Measurements from ENCODE around the gene SPTBN1.

SPTBN1 gene

GRCh38 chr2:54429811-54430551 lies 26.1 kb upstream of the SPTBN1 start:
- no CpG with 5 or more reads among the region's 13 CpGs for WGBS, 2 donors (ENCODE audit: extremely low coverage in 2 of 2, insufficient read length in 2 of 2, insufficient replicate concordance in 1 of 2)
- H3K27ac ChIP-seq (replicated peaks; ENCODE audit: low read length) = no peak overlapping the region

GRCh38 chr2:54430649-54431048 lies 25.5 kb upstream of the SPTBN1 start:
- Histone ChIP-seq H3K4me2 (ENCODE audit: insufficient read depth, low read length, poor library complexity, severe bottlenecking) (no peak overlapping the region), H3K4ac (ENCODE audit: low read length) (no peak overlapping the region), H3K36me3 (replicated peaks in 1 of 2; ENCODE audit: control insufficient read depth in 2 of 2, insufficient read depth in 2 of 2, low read length in 2 of 2) (no peaks in the 10 kb centered on the region), H3K14ac (ENCODE audit: low read length) (no peak overlapping the region), H3K23ac (ENCODE audit: low read depth, low read length, poor library complexity) (no peak overlapping the region), H4K91ac (ENCODE audit: low read depth, low read length, poor library complexity) (no peak overlapping the region), H3K9me3 (replicated peaks in 1 of 2; ENCODE audit: control insufficient read depth in 2 of 2, insufficient read depth in 1 of 2, low read depth in 1 of 2, low read length in 2 of 2) (peaks cover 0 to 1% of the 10 kb centered on the region in 2 donors), H3K27ac (replicated peaks; ENCODE audit: low read length) (no peak overlapping the region), H3K18ac (ENCODE audit: low read length) (no peak overlapping the region), H2BK120ac (ENCODE audit: low read depth, low read length) (no peak overlapping the region), H2AFZ (ENCODE audit: low read length) (no peak overlapping the region), H4K8ac (ENCODE audit: low read depth, low read length) (no peak overlapping the region), H3K4me1 (ENCODE audit: control insufficient read depth in 2 of 2, insufficient read depth in 1 of 2, low read depth in 1 of 2, low read length in 2 of 2) (peaks cover 2% of the 10 kb centered on the region in 2 donors), H2BK12ac (ENCODE audit: low read length) (no peak overlapping the region), H2BK15ac (ENCODE audit: low read length) (no peak overlapping the region), H3K4me3 (ENCODE audit: low read length in 2 of 2) (no peak overlapping the region), H2AK5ac (ENCODE audit: low read depth, low read length) (no peak overlapping the region), H3K79me1 (ENCODE audit: low read depth, low read length) (no peaks in the 10 kb centered on the region), H3K9ac (ENCODE audit: low read depth, low read length, poor library complexity) (no peak overlapping the region), H3K27me3 (ENCODE audit: control insufficient read depth in 3 of 3, insufficient read depth in 3 of 3, low read depth in 1 of 3, low read length in 3 of 3) (no peaks in the 10 kb centered on the region), H2BK5ac (ENCODE audit: low read length) (no peak overlapping the region)
- DNase-seq (ENCODE audit: low spot score) = no peak
- WGBS, 2 donors (ENCODE audit: extremely low coverage in 2 of 2, insufficient read length in 2 of 2, insufficient replicate concordance in 1 of 2) = no CpG with 5 or more reads among the region's 5 CpGs

More at GRCh38 chr2:54429811-54430551, 26.1 kb upstream of the SPTBN1 start:
- H4K8ac ChIP-seq (ENCODE audit: low read depth, low read length) = no peak overlapping the region
- no peak overlapping the region for H3K18ac ChIP-seq (ENCODE audit: low read length)
- H2BK5ac ChIP-seq (ENCODE audit: low read length) = no peak overlapping the region
- peaks cover 2% of the 10 kb centered on the region in 2 donors for H3K4me1 ChIP-seq (ENCODE audit: control insufficient read depth in 2 of 2, insufficient read depth in 1 of 2, low read depth in 1 of 2, low read length in 2 of 2)
- H2AFZ ChIP-seq (ENCODE audit: low read length) = peak overlapping the region; percentile 18
- no peak overlapping the region for H2BK12ac ChIP-seq (ENCODE audit: low read length)
- H3K23ac ChIP-seq (ENCODE audit: low read depth, low read length, poor library complexity) = no peak overlapping the region
- no peak overlapping the region for H3K4me2 ChIP-seq (ENCODE audit: insufficient read depth, low read length, poor library complexity, severe bottlenecking)
- no peak overlapping the region for H3K9ac ChIP-seq (ENCODE audit: low read depth, low read length, poor library complexity)
- H3K9me3 ChIP-seq (replicated peaks in 1 of 2; ENCODE audit: control insufficient read depth in 2 of 2, insufficient read depth in 1 of 2, low read depth in 1 of 2, low read length in 2 of 2) = peaks cover 0 to 1% of the 10 kb centered on the region in 2 donors
- no peak overlapping the region for H4K91ac ChIP-seq (ENCODE audit: low read depth, low read length, poor library complexity)
- no peak overlapping the region for H3K14ac ChIP-seq (ENCODE audit: low read length)
- H3K4me3 ChIP-seq (ENCODE audit: low read length in 2 of 2) = no peak overlapping the region
- no peak overlapping the region for H3K4ac ChIP-seq (ENCODE audit: low read length)
- H3K36me3 ChIP-seq (replicated peaks in 1 of 2; ENCODE audit: control insufficient read depth in 2 of 2, insufficient read depth in 2 of 2, low read length in 2 of 2) = no peaks in the 10 kb centered on the region
- no peaks in the 10 kb centered on the region for H3K27me3 ChIP-seq (ENCODE audit: control insufficient read depth in 3 of 3, insufficient read depth in 3 of 3, low read depth in 1 of 3, low read length in 3 of 3)
- no peak overlapping the region for H2AK5ac ChIP-seq (ENCODE audit: low read depth, low read length)
- no peak overlapping the region for H2BK15ac ChIP-seq (ENCODE audit: low read length)
- H2BK120ac ChIP-seq (ENCODE audit: low read depth, low read length) = no peak overlapping the region
- H3K79me1 ChIP-seq (ENCODE audit: low read depth, low read length) = no peaks in the 10 kb centered on the region
- DNase-seq (ENCODE audit: low spot score) = no peak

- Histone ChIP-seq H3K18ac (ENCODE audit: low read length) (no peak overlapping the region), H3K23ac (ENCODE audit: low read depth, low read length, poor library complexity) (no peak overlapping the region), H2BK120ac (ENCODE audit: low read depth, low read length) (no peak overlapping the region), H3K27me3 (ENCODE audit: control insufficient read depth in 3 of 3, insufficient read depth in 3 of 3, low read depth in 1 of 3, low read length in 3 of 3) (no peaks in the 10 kb centered on the region), H3K4me1 (ENCODE audit: control insufficient read depth in 2 of 2, insufficient read depth in 1 of 2, low read depth in 1 of 2, low read length in 2 of 2) (peaks cover 2% of the 10 kb centered on the region in 2 donors), H3K4me3 (ENCODE audit: low read length in 2 of 2) (no peak overlapping the region), H2BK15ac (ENCODE audit: low read length) (no peak overlapping the region), H4K91ac (ENCODE audit: low read depth, low read length, poor library complexity) (no peak overlapping the region), H2BK12ac (ENCODE audit: low read length) (no peak overlapping the region), H3K9me3 (replicated peaks in 1 of 2; ENCODE audit: control insufficient read depth in 2 of 2, insufficient read depth in 1 of 2, low read depth in 1 of 2, low read length in 2 of 2) (peaks cover 0 to 1% of the 10 kb centered on the region in 2 donors), H3K9ac (ENCODE audit: low read depth, low read length, poor library complexity) (no peak overlapping the region), H3K79me1 (ENCODE audit: low read depth, low read length) (no peaks in the 10 kb centered on the region), H2BK5ac (ENCODE audit: low read length) (no peak overlapping the region), H2AFZ (ENCODE audit: low read length) (peak overlapping the region; percentile 53), H4K8ac (ENCODE audit: low read depth, low read length) (no peak overlapping the region), H3K14ac (ENCODE audit: low read length) (no peak overlapping the region), H3K36me3 (replicated peaks in 1 of 2; ENCODE audit: control insufficient read depth in 2 of 2, insufficient read depth in 2 of 2, low read length in 2 of 2) (no peaks in the 10 kb centered on the region), H2AK5ac (ENCODE audit: low read depth, low read length) (no peak overlapping the region), H3K4ac (ENCODE audit: low read length) (no peak overlapping the region), H3K27ac (replicated peaks; ENCODE audit: low read length) (no peak overlapping the region), H3K4me2 (ENCODE audit: insufficient read depth, low read length, poor library complexity, severe bottlenecking) (no peak overlapping the region)
- WGBS, 2 donors (ENCODE audit: extremely low coverage in 2 of 2, insufficient read length in 2 of 2, insufficient replicate concordance in 1 of 2) = no CpG with 5 or more reads among the region's 4 CpGs
- no peak for DNase-seq (ENCODE audit: low spot score)
Measured at GRCh38 chr2:54432251-54433015, 23.7 kb upstream of the SPTBN1 start.

- Histone ChIP-seq H2AFZ (ENCODE audit: low read length) (no peak overlapping the region), H4K8ac (ENCODE audit: low read depth, low read length) (no peak overlapping the region), H3K79me1 (ENCODE audit: low read depth, low read length) (no peaks in the 10 kb centered on the region), H3K18ac (ENCODE audit: low read length) (no peak overlapping the region), H3K27ac (replicated peaks; ENCODE audit: low read length) (no peak overlapping the region), H3K4me1 (ENCODE audit: control insufficient read depth in 2 of 2, insufficient read depth in 1 of 2, low read depth in 1 of 2, low read length in 2 of 2) (peaks cover 2% of the 10 kb centered on the region in 2 donors), H2BK12ac (ENCODE audit: low read length) (no peak overlapping the region), H3K4me3 (ENCODE audit: low read length in 2 of 2) (no peak overlapping the region), H4K91ac (ENCODE audit: low read depth, low read length, poor library complexity) (no peak overlapping the region), H3K27me3 (ENCODE audit: control insufficient read depth in 3 of 3, insufficient read depth in 3 of 3, low read depth in 1 of 3, low read length in 3 of 3) (no peaks in the 10 kb centered on the region), H3K36me3 (replicated peaks in 1 of 2; ENCODE audit: control insufficient read depth in 2 of 2, insufficient read depth in 2 of 2, low read length in 2 of 2) (no peaks in the 10 kb centered on the region), H2BK15ac (ENCODE audit: low read length) (no peak overlapping the region), H2BK5ac (ENCODE audit: low read length) (no peak overlapping the region), H3K4ac (ENCODE audit: low read length) (no peak overlapping the region), H2BK120ac (ENCODE audit: low read depth, low read length) (no peak overlapping the region), H3K9ac (ENCODE audit: low read depth, low read length, poor library complexity) (no peak overlapping the region), H3K9me3 (replicated peaks in 1 of 2; ENCODE audit: control insufficient read depth in 2 of 2, insufficient read depth in 1 of 2, low read depth in 1 of 2, low read length in 2 of 2) (peaks cover 0 to 1% of the 10 kb centered on the region in 2 donors), H3K4me2 (ENCODE audit: insufficient read depth, low read length, poor library complexity, severe bottlenecking) (no peak overlapping the region), H3K23ac (ENCODE audit: low read depth, low read length, poor library complexity) (no peak overlapping the region), H2AK5ac (ENCODE audit: low read depth, low read length) (no peak overlapping the region), H3K14ac (ENCODE audit: low read length) (no peak overlapping the region)
- no peak for DNase-seq (ENCODE audit: low spot score)
- WGBS, 2 donors (ENCODE audit: extremely low coverage in 2 of 2, insufficient read length in 2 of 2, insufficient replicate concordance in 1 of 2) = no CpG with 5 or more reads among the region's 4 CpGs
Measured at GRCh38 chr2:54434229-54434628, 21.9 kb upstream of the SPTBN1 start.
